HepG2 (cell line): Measurements from ENCODE around the gene NTN5. TPM values are rescaled to one million over a fixed set of nuclear protein-coding genes. Genes with fewer than 3 reads are reported as not detected.
A peak's percentile ranks its signal among the peaks of the same experiment; 100 is the strongest.

ENCODE experiments used
- ADNP ChIP-seq: sonication (generic); formaldehyde crosslinking; IDR thresholded peaks from 2 replicates; pipeline ENCODE4 v1.4.0; 2020; ENCODE audit warnings: missing genetic modification reagents
- CREM ChIP-seq, 2 experiments: sonication (generic) in 1 of 2; formaldehyde crosslinking in 1 of 2; IDR thresholded peaks; 2 replicates each; pipeline versions ENCODE4 v1.4.0 to v1.6.1; 2016 to 2020; ENCODE audit warnings: antibody characterized with exemption in 1 of 2, mild to moderate bottlenecking in 1 of 2, missing genetic modification reagents in 1 of 2
- DRAP1 ChIP-seq: IDR thresholded peaks from 2 replicates; pipeline ENCODE4 v1.6.1; 2016; ENCODE audit warnings: missing genetic modification reagents, missing compliant biosample characterization
- GATAD2A ChIP-seq: IDR thresholded peaks from 2 replicates; pipeline ENCODE4 v1.6.1; 2016
- KDM3A ChIP-seq: IDR thresholded peaks from 2 replicates; pipeline ENCODE4 v1.6.1; 2018; ENCODE audit warnings: low read depth, missing compliant biosample characterization
- KDM5A ChIP-seq: fragments of 200-600 bp; sonication (generic); IDR thresholded peaks from 2 replicates; pipeline ENCODE4 v1.7.0; 2018; ENCODE audit warnings: antibody characterized with exemption, mild to moderate bottlenecking, low read length, borderline replicate concordance
- KLF16 ChIP-seq, 2 experiments: sonication (generic) in 1 of 2; formaldehyde crosslinking in 1 of 2; IDR thresholded peaks; 2 replicates each; pipeline versions ENCODE4 v1.6.1 to v1.8.0; 2016 to 2023; ENCODE audit warnings: missing genetic modification reagents in 2 of 2, missing compliant biosample characterization in 1 of 2
- NR2C2 ChIP-seq: sonication (generic); formaldehyde crosslinking; IDR thresholded peaks from 2 replicates; pipeline ENCODE4 v1.4.0; 2020; ENCODE audit warnings: missing genetic modification reagents, mild to moderate bottlenecking, moderate library complexity, borderline replicate concordance
- POGK ChIP-seq: sonication (generic); formaldehyde crosslinking; conservative IDR thresholded peaks from 2 replicates; pipeline ENCODE4 v1.8.0; 2022; ENCODE audit warnings: mild to moderate bottlenecking, moderate library complexity, missing genetic modification reagents
- POGZ ChIP-seq: sonication (generic); formaldehyde crosslinking; IDR thresholded peaks from 2 replicates; pipeline ENCODE4 v1.4.0; 2020; ENCODE audit warnings: mild to moderate bottlenecking, missing genetic modification reagents
- SIX4 ChIP-seq: sonication (generic); formaldehyde crosslinking; IDR thresholded peaks from 2 replicates; pipeline ENCODE4 v1.4.0; 2020; ENCODE audit warnings: missing genetic modification reagents
- TAF1 ChIP-seq: sonication (generic); formaldehyde crosslinking; IDR thresholded peaks from 2 replicates; pipeline ENCODE4 v1.4.0; 2020; ENCODE audit warnings: missing genetic modification reagents
- TBL1XR1 ChIP-seq: fragments of 150-350 bp; IDR thresholded peaks from 2 replicates; pipeline ENCODE4 v1.6.1; 2014; ENCODE audit warnings: borderline replicate concordance, low read length; ENCODE audit not compliant: partially characterized antibody
- YEATS2 ChIP-seq: sonication (generic); formaldehyde crosslinking; IDR thresholded peaks from 2 replicates; pipeline ENCODE4 v1.4.0; 2020; ENCODE audit warnings: missing genetic modification reagents, borderline replicate concordance
- ZFP41 ChIP-seq: sonication (generic); formaldehyde crosslinking; IDR thresholded peaks from 2 replicates; pipeline ENCODE4 v1.4.0; 2020; ENCODE audit warnings: mild to moderate bottlenecking, missing genetic modification reagents, borderline replicate concordance
- ZKSCAN8 ChIP-seq: IDR thresholded peaks from 2 replicates; pipeline ENCODE4 v1.6.1; 2016; ENCODE audit warnings: borderline replicate concordance, missing genetic modification reagents, missing compliant biosample characterization
- ZNF136 ChIP-seq: sonication (generic); formaldehyde crosslinking; IDR thresholded peaks from 2 replicates; pipeline ENCODE4 v1.8.1; 2022; ENCODE audit warnings: low read depth, mild to moderate bottlenecking, moderate library complexity, missing genetic modification reagents
- ZNF558 ChIP-seq: sonication (generic); formaldehyde crosslinking; IDR thresholded peaks from 2 replicates; pipeline ENCODE4 v1.9.0; 2022; ENCODE audit warnings: mild to moderate bottlenecking, missing genetic modification reagents, borderline replicate concordance
- polyA plus RNA-seq, 8 experiments: library from polyadenylated mRNA; depleted of rRNA in 3 of 8; stranded (reverse) in 7 of 8; unstranded in 1 of 8; fragments of >200 nt; fragmentation: Illumina TruSeq in 4 of 8; extraction: Trizol in 4 of 8; gene quantifications; 2 replicates each; pipeline versions ENCODE4 v1.2.1 to v1.2.3, GENCODE V29; 2011 to 2016; ENCODE audit warnings: low read depth in 4 of 8, missing spikeins in 1 of 8, mixed read lengths in 1 of 8; ENCODE audit not compliant: insufficient read depth in 1 of 8
- total RNA-seq, 5 experiments: library from RNA; depleted of rRNA; stranded (reverse); fragments of >200 nt; fragmentation: Illumina TruSeq; extraction: Trizol; gene quantifications; 2 replicates each; pipeline ENCODE4 v1.2.3, GENCODE V29; 2016; ENCODE audit warnings: low read depth in 1 of 5
- TF ChIP-seq, protein P1 (sequence below): sonication (generic); formaldehyde crosslinking; IDR thresholded peaks from 2 replicates; pipeline ENCODE4 v1.9.0; 2021; ENCODE audit warnings: mild to moderate bottlenecking, missing genetic modification reagents
- TF ChIP-seq, protein P2 (sequence below): sonication (generic); formaldehyde crosslinking; IDR thresholded peaks from 2 replicates; pipeline ENCODE4 v1.8.1; 2023; ENCODE audit warnings: missing genetic modification reagents, mild to moderate bottlenecking, borderline replicate concordance

The NTN5 gene
- total and polyA plus RNA-seq, 2 of the 13 experiments (the other 11 are each of a cell fraction or from before 2014, with no cell fraction given), result 0.05 TPM; not detected in 1

DNA sequence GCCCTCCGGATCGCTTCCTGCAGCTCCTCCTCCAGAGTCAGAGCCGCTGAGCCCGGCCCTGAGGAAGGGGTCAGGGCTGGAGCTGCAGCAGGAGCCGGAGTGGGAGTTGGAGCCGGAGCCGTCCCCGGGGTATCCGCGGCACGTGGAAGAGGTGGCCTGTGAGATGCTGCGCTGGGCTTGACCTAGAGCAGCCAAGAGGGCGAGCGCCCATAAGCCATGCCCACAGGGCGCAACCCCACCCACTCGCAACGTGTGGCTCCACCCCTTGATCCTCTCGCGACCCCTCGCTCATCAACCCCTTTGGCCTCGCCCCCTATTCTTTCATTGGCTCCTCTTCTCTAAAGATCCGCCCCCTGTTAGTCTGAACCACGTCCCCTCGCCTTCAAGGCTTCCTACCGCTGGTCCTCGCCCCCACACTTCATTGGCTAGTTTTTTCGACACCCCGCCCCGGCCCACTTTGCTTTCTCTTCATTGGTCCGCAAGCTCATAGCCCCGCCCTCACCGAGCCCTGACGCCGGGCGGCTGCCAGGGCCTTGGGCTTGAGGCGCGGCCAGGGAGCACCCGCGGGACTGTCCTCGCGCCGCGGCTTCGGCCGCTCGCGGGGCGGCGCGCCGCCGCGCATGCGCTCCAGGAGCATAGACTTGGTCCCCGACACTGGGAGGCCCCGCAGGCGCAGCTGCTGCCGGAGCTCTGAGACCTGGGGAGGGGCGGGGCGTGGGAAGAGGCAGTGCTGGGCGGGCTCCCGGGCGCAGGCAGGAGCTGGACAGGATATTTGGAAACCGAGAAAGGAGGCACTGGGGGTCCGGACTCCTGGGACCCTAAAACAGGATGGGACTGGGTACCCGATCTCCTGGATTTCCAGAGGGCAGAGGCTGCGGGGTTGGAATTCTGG is 41.3 kb upstream of the NTN5 start (continued):
- TF ChIP-seq, protein P1, sequence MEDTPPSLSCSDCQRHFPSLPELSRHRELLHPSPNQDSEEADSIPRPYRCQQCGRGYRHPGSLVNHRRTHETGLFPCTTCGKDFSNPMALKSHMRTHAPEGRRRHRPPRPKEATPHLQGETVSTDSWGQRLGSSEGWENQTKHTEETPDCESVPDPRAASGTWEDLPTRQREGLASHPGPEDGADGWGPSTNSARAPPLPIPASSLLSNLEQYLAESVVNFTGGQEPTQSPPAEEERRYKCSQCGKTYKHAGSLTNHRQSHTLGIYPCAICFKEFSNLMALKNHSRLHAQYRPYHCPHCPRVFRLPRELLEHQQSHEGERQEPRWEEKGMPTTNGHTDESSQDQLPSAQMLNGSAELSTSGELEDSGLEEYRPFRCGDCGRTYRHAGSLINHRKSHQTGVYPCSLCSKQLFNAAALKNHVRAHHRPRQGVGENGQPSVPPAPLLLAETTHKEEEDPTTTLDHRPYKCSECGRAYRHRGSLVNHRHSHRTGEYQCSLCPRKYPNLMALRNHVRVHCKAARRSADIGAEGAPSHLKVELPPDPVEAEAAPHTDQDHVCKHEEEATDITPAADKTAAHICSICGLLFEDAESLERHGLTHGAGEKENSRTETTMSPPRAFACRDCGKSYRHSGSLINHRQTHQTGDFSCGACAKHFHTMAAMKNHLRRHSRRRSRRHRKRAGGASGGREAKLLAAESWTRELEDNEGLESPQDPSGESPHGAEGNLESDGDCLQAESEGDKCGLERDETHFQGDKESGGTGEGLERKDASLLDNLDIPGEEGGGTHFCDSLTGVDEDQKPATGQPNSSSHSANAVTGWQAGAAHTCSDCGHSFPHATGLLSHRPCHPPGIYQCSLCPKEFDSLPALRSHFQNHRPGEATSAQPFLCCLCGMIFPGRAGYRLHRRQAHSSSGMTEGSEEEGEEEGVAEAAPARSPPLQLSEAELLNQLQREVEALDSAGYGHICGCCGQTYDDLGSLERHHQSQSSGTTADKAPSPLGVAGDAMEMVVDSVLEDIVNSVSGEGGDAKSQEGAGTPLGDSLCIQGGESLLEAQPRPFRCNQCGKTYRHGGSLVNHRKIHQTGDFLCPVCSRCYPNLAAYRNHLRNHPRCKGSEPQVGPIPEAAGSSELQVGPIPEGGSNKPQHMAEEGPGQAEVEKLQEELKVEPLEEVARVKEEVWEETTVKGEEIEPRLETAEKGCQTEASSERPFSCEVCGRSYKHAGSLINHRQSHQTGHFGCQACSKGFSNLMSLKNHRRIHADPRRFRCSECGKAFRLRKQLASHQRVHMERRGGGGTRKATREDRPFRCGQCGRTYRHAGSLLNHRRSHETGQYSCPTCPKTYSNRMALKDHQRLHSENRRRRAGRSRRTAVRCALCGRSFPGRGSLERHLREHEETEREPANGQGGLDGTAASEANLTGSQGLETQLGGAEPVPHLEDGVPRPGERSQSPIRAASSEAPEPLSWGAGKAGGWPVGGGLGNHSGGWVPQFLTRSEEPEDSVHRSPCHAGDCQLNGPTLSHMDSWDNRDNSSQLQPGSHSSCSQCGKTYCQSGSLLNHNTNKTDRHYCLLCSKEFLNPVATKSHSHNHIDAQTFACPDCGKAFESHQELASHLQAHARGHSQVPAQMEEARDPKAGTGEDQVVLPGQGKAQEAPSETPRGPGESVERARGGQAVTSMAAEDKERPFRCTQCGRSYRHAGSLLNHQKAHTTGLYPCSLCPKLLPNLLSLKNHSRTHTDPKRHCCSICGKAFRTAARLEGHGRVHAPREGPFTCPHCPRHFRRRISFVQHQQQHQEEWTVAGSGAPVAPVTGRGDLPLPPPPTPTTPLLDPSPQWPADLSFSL, result no peak
- peak; percentile 49; the same call in 1 of the 2 replicates for TF ChIP-seq YEATS2
- peak; percentile 58; the same call in 1 of the 2 replicates for TF ChIP-seq TAF1 (CRISPR knock-in tag)
- TF ChIP-seq KLF16 (CRISPR knock-in tag; IDR thresholded peaks at IDR 0.05), result no peak; a peak in 1 of 4 replicates
- TF ChIP-seq KDM3A (CRISPR knock-in tag), result no peak; the same call in 1 of the 2 replicates
- TF ChIP-seq TBL1XR1, result no peak
- TF ChIP-seq ZKSCAN8 (CRISPR knock-in tag), result 0 out of 2 replicates have a peak, but pooled peaks have one; percentile 40
- TF ChIP-seq GATAD2A (CRISPR knock-in tag), result peak; percentile 46
- no peak for TF ChIP-seq SIX4
- TF ChIP-seq ADNP, result no peak
- no peak for TF ChIP-seq POGZ (CRISPR knock-in tag)
- TF ChIP-seq POGK (CRISPR knock-in tag), result peak; percentile 11; the same call in 1 of the 2 replicates
- TF ChIP-seq, protein P2, sequence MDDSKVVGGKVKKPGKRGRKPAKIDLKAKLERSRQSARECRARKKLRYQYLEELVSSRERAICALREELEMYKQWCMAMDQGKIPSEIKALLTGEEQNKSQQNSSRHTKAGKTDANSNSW, result no peak
- TF ChIP-seq NR2C2 (CRISPR knock-in tag), result peak; percentile 76; the same call in 1 of the 2 replicates
- no peak for TF ChIP-seq ZNF136 (CRISPR knock-in tag)
- TF ChIP-seq CREM (IDR thresholded peaks at IDR 0.05), result peak; percentile 47
- no peak for TF ChIP-seq CREM (CRISPR knock-in tag; IDR thresholded peaks at IDR 0.05)
- TF ChIP-seq DRAP1 (CRISPR knock-in tag), result peak; percentile 78
- no peak for TF ChIP-seq ZFP41 (CRISPR knock-in tag)
- TF ChIP-seq KDM5A, result no peak; the same call in 1 of the 2 replicates
- TF ChIP-seq ZNF558 (CRISPR knock-in tag), result no peak
